GM12878 (cell line): ENCODE measurements around the gene LARP4B. TPM values are rescaled to one million over a fixed set of nuclear protein-coding genes. Genes with fewer than 3 reads are reported as not detected.

Experiments
- ATAC-seq: fragments of 200-7000 bp; cut with Tn5 transposase; 3 replicates; pipeline ENCODE4 v1.9.1; 2020; ENCODE audit warnings: mild to moderate bottlenecking, moderate library complexity
- BruUV-seq: library from RNA; stranded (reverse); fragments of 400-500 nt; replicated peaks from 2 replicates; lab custom pipeline; 2021; lab: Mats Ljungman, UMichigan
- CTCF ChIA-PET: fragments of 300-600 bp; sonication (Branson Sonifier 250); formaldehyde crosslinking; extraction: SDS; loops from one replicate; lab custom pipeline; 2021; ENCODE audit warnings: inconsistent platforms; lab: Yijun Ruan, JAX
- POLR2A ChIA-PET: fragments of 350-600 bp; formaldehyde crosslinking; extraction: SDS; loops from one replicate; lab custom pipeline; 2021; ENCODE audit warnings: inconsistent platforms; lab: Charles Lee
- RAD21 ChIA-PET: fragments of 300-600 bp; sonication (Branson Sonifier 250); formaldehyde crosslinking; loops from one replicate; lab custom pipeline; 2023; ENCODE audit warnings: antibody characterized with exemption; ENCODE audit not compliant: unreplicated experiment; lab: Charles Lee
- SMC1A ChIA-PET: fragments of 300-600 bp; sonication (Branson Sonifier 250); formaldehyde crosslinking; loops from one replicate; lab custom pipeline; 2023; ENCODE audit not compliant: unreplicated experiment, uncharacterized antibody; lab: Charles Lee
- DNase-seq: peaks from one replicate; pipeline ENCODE4 v3.0.0-alpha.2; 2011; ENCODE audit warnings: low read depth, low spot score
- FAIRE-seq: peaks from 3 replicates; lab custom pipeline; 2011; peaks lifted over from hg19 to GRCh38; lab: Jason Lieb, UNC
- H2AFZ ChIP-seq: 2 replicates; pipeline ENCODE4 v1.6.0; 2011; ENCODE audit warnings: low read depth, low read length, control low read depth; ENCODE audit not compliant: control insufficient read depth
- H3K27ac ChIP-seq: 2 replicates; pipeline ENCODE4 v1.5.1; 2011; ENCODE audit warnings: control low read depth; ENCODE audit not compliant: control insufficient read depth, insufficient read depth
- H3K27me3 ChIP-seq, 2 experiments: replicated peaks in 1 of 2; 2 replicates each; pipeline versions ENCODE4 v1.6.0 to v1.6.1; 2011; ENCODE audit warnings: low read length in 1 of 2; ENCODE audit not compliant: control insufficient read depth in 2 of 2, insufficient read depth in 2 of 2
- H3K36me3 ChIP-seq, 2 experiments: 2 replicates each; pipeline ENCODE4 v1.5.1; 2011; ENCODE audit warnings: low read length in 1 of 2; ENCODE audit not compliant: control insufficient read depth in 2 of 2, insufficient read depth in 2 of 2
- H3K4me1 ChIP-seq: 2 replicates; pipeline ENCODE4 v1.6.1; 2011; ENCODE audit warnings: mild to moderate bottlenecking, low read length, moderate library complexity, mixed read lengths; ENCODE audit not compliant: control insufficient read depth, insufficient read depth
- H3K4me2 ChIP-seq: 2 replicates; pipeline ENCODE4 v1.6.0; 2011; ENCODE audit warnings: control low read depth; ENCODE audit not compliant: control insufficient read depth, insufficient read depth
- H3K4me3 ChIP-seq: fragments of 200-600 bp; sonication (generic); 2 replicates; pipeline ENCODE4 v1.5.1; 2016
- H3K79me2 ChIP-seq: 2 replicates; pipeline ENCODE4 v1.6.0; 2011; ENCODE audit warnings: low read length; ENCODE audit not compliant: control insufficient read depth, insufficient read depth
- H3K9ac ChIP-seq: 2 replicates; pipeline ENCODE4 v1.8.0; 2011; ENCODE audit warnings: low read length, control low read depth, mixed read lengths; ENCODE audit not compliant: control insufficient read depth, insufficient read depth
- H3K9me3 ChIP-seq: replicated peaks from 3 replicates; pipeline ENCODE4 v1.5.1; 2011; ENCODE audit warnings: mild to moderate bottlenecking, low read length; ENCODE audit not compliant: control insufficient read depth, insufficient read depth
- H4K20me1 ChIP-seq: 2 replicates; pipeline ENCODE4 v1.6.0; 2011; ENCODE audit not compliant: control insufficient read depth, insufficient read depth
- ASH2L ChIP-seq: fragments of 300-600, 200-600 bp; sonication (generic); IDR thresholded peaks from 2 replicates; pipeline ENCODE4 v1.6.1; 2017; ENCODE audit warnings: low read depth, mild to moderate bottlenecking, borderline replicate concordance
- E2F4 ChIP-seq: IDR thresholded peaks from 2 replicates; pipeline ENCODE4 v1.6.1; 2012; ENCODE audit warnings: low read depth, low read length, improper control_type of control experiment
- GABPA ChIP-seq: IDR thresholded peaks from 2 replicates; pipeline ENCODE4 v1.6.1; 2014; ENCODE audit warnings: antibody characterized with exemption, low read depth, mild to moderate bottlenecking, inconsistent platforms
- HCFC1 ChIP-seq: fragments of 150-350 bp; IDR thresholded peaks from 2 replicates; pipeline ENCODE4 v1.6.1; 2014; ENCODE audit warnings: low read length
- KLF5 ChIP-seq: fragments of 450-650 bp; IDR thresholded peaks from 2 replicates; pipeline ENCODE4 v1.6.1; 2014; ENCODE audit warnings: mild to moderate bottlenecking; ENCODE audit not compliant: partially characterized antibody
- NFIC ChIP-seq: IDR thresholded peaks from 2 replicates; pipeline ENCODE4 v1.6.1; 2012; ENCODE audit warnings: low read depth, mild to moderate bottlenecking, inconsistent platforms, low read length, moderate library complexity
- NFXL1 ChIP-seq: fragments of 450-650 bp; IDR thresholded peaks from 2 replicates; pipeline ENCODE4 v1.6.1; 2017; ENCODE audit warnings: antibody characterized with exemption, mild to moderate bottlenecking, borderline replicate concordance
- RELB ChIP-seq: fragments of 450-650 bp; IDR thresholded peaks from 2 replicates; pipeline ENCODE4 v1.6.1; 2017; ENCODE audit warnings: low read depth, mild to moderate bottlenecking, moderate library complexity
- ZBTB40 ChIP-seq: fragments of 450-650 bp; IDR thresholded peaks from 2 replicates; pipeline ENCODE4 v1.6.1; 2016; ENCODE audit warnings: mild to moderate bottlenecking, moderate library complexity, borderline replicate concordance
- ZNF687 ChIP-seq: fragments of 450-650 bp; IDR thresholded peaks from 2 replicates; pipeline ENCODE4 v1.6.1; 2017; ENCODE audit warnings: mild to moderate bottlenecking, moderate library complexity
- WGBS: methylation state at CpG from one replicate; pipeline ENCODE4 v1.1.6; 2016; ENCODE audit warnings: low lambda C conversion rate; ENCODE audit not compliant: insufficient replicate concordance, insufficient coverage; ENCODE audit errors: missing lambda C conversion rate; 5-methylcytosine and 5-hydroxymethylcytosine counted together
- in situ Hi-C: fragments of 300-500 bp; cut with MboI; formaldehyde crosslinking; loops from 9 replicates; pipeline ENCODE4 v1.14.3; 2018; ENCODE audit warnings: mixed read lengths
- intact Hi-C: fragments of 100-400 bp; cut with micrococcal nuclease; formaldehyde crosslinking; loops from one replicate; pipeline ENCODE4 v1.14.2; 2022; ENCODE audit not compliant: unreplicated experiment
- polyA plus RNA-seq, 11 experiments: library from polyadenylated mRNA; depleted of rRNA in 4 of 11; unstranded in 6 of 11; stranded (reverse) in 5 of 11; fragments of >200 nt; fragmentation: Nextera tagmentation in 4 of 11; fragmentation: Illumina TruSeq in 1 of 11; extraction: Ambion mirVana in 4 of 11; extraction: Trizol in 1 of 11; gene quantifications; 1 replicate in 1 of 11; 2 replicates in 10 of 11; pipeline versions ENCODE4 v1.2.1 to v1.2.3, GENCODE V29; 2011 to 2016; ENCODE audit warnings: inconsistent platforms in 2 of 11, missing spikeins in 2 of 11, low read depth in 1 of 11
- total RNA-seq, 4 experiments: library from RNA; depleted of rRNA in 3 of 4; stranded (reverse); fragments of >200 nt in 3 of 4; fragmentation: Illumina TruSeq in 1 of 4; extraction: Trizol in 1 of 4; gene quantifications; 2 replicates each; pipeline versions ENCODE4 v1.2.1 to v1.2.3, GENCODE V29; 2013 to 2021

The LARP4B gene
- total and polyA plus RNA-seq, 10 of the 15 experiments (the other 5 are each of a cell fraction or from before 2014, with no cell fraction given), result 10.5 to 119 (median 39.4) TPM

- Histone ChIP-seq H3K36me3 (no peaks in the 10 kb centered on the region), H3K4me3 (no peak overlapping the region), H4K20me1 (no peaks in the 10 kb centered on the region), H3K4me1 (no peaks in the 10 kb centered on the region), H3K27me3 (no peaks in the 10 kb centered on the region; a peak in 1 of 4 replicates), H3K79me2 (no peaks in the 10 kb centered on the region), H3K9ac (no peak overlapping the region), H3K27ac (no peak overlapping the region), H3K4me2 (no peak overlapping the region), H3K9me3 (peaks cover 2% of the 10 kb centered on the region; the same call in 2 of the 3 replicates), H2AFZ (no peak overlapping the region)
- 54% methylated on average over 3 of the region's 3 CpGs for WGBS
- ChIA-PET CTCF (no interaction called here), RAD21 (no interaction called here), SMC1A (no interaction called here), POLR2A (interaction anchor here (0.6 to 0.7 kb wide), 2 partner anchors 83 to 1573 kb away, joined by 3 read pairs; no protein-coding TSS in a partner anchor)
- in situ Hi-C loops (no loop called here), intact Hi-C loops (no loop called here)
- DNase-seq (no peak), ATAC-seq (no peak), FAIRE-seq (no peak)
- TF ChIP-seq ASH2L, result no peak
- TF ChIP-seq HCFC1, result no peak
- TF ChIP-seq E2F4, result no peak
- no peak for TF ChIP-seq ZBTB40
- TF ChIP-seq ZNF687, result no peak
- TF ChIP-seq KLF5, result no peak
- TF ChIP-seq NFIC, result no peak
- no peak for TF ChIP-seq RELB
- TF ChIP-seq NFXL1, result no peak
- no peak for TF ChIP-seq GABPA
- no TSS peak for BruUV-seq
Measured at GRCh38 chr10:792792-793100, 138.8 kb downstream of the LARP4B start.
